Measurements from ENCODE around the gene C11orf21.

The C11orf21 gene

DNA sequence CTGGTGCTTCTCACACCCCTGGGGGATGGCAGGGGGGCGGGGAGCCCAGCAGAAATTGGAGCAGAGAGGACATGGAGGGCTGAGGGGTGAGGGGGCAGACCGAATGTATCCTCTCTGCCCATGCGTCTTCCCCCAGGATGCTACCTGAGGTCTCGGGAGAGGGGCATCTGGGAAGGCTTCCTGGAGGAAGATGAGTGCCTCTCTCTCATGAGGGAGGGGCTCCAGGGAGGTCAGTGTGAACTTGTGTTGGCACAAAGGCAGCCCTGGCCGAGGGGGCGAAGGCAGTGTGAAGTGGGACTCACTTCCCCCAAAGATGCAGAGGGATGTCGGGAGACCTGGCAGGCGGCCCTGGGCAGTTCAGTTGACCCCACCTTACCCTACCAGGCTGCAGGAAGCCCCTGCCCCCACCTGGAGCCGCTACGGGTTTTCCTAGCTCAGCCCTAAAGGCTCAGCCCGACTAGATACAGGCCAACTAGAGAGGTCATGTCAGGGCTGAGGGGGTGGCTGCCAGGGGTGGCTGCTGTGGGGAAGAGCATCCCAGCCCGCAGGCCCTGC, 41.7 kb downstream of the C11orf21 start:
- no peak overlapping the region for H3K27ac ChIP-seq (ENCODE audit: low read length)
- no peaks in the 10 kb centered on the region for H3K36me3 ChIP-seq (ENCODE audit: control insufficient read depth in 1 of 2, insufficient read depth in 2 of 2, low read length in 2 of 2)
- H3K4me3 ChIP-seq (ENCODE audit: low read depth in 1 of 2, low read length in 2 of 2) = no peak overlapping the region
- no peaks in the 10 kb centered on the region for H3K4me1 ChIP-seq (ENCODE audit: control insufficient read depth in 1 of 2, insufficient read depth in 2 of 2, low read length in 2 of 2)
- no peaks in the 10 kb centered on the region for H3K27me3 ChIP-seq (ENCODE audit: low read depth, low read length)
- no peaks in the 10 kb centered on the region for H3K9me3 ChIP-seq (ENCODE audit: control insufficient read depth in 1 of 2, low read length in 2 of 2)

GRCh38 chr11:2259466-2259830, 42.3 kb downstream of the C11orf21 start:
- Histone ChIP-seq H3K36me3 (ENCODE audit: control insufficient read depth in 1 of 2, insufficient read depth in 2 of 2, low read length in 2 of 2) (no peaks in the 10 kb centered on the region), H3K9me3 (ENCODE audit: control insufficient read depth in 1 of 2, low read length in 2 of 2) (no peaks in the 10 kb centered on the region), H3K27ac (ENCODE audit: low read length) (no peak overlapping the region), H3K4me1 (ENCODE audit: control insufficient read depth in 1 of 2, insufficient read depth in 2 of 2, low read length in 2 of 2) (no peaks in the 10 kb centered on the region), H3K27me3 (ENCODE audit: low read depth, low read length) (no peaks in the 10 kb centered on the region), H3K4me3 (ENCODE audit: low read depth in 1 of 2, low read length in 2 of 2) (no peak overlapping the region)

DNA sequence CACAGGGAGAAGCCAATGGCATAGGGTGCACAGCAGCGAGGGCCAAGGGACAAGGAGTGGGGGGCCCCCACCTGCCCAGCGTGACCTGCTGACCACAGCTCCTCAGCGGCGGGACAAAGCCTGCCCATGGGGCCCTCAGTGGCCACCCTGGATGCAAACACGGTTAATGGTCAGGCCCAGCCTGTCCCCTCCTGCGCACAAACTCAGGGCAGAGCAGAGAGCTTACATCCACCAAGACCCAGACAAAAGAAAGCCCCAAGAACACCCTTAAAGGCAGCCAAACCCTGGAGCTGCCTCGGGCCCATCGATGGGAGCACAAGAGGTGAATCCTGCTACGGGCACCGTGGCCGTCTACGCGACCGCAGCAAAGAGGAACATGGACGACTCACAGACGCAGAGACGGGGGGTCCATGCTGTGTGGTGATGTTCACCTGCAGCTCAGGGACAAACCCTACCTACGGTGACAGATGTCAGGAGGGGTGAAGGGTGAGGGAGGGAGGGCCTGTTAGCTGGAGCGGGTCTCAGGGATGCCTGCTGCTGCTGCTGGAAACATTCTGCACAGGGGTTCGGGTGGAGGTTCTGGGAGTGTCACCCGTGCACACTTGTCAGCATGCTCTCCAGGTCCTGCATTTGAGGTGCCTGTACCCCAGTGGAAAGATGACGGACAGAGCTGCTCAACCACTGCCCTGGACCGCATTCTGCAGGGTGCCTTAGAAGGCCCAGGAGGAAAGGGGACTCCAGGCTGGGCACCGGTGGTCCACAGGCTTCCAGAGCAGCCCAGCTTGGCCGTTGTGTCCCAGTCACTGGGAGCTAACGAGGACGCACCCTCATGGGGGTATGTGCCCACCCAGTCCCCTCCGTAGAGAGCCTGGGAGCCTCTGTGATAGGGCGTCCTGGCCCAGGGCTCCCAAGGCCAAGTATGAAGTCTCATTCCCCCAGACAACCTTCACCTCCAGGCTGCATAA, 42.9 kb downstream of the C11orf21 start:
- Histone ChIP-seq H3K4me3 (ENCODE audit: low read depth in 1 of 2, low read length in 2 of 2) (no peak overlapping the region), H3K36me3 (ENCODE audit: control insufficient read depth in 1 of 2, insufficient read depth in 2 of 2, low read length in 2 of 2) (no peaks in the 10 kb centered on the region), H3K27me3 (ENCODE audit: low read depth, low read length) (no peaks in the 10 kb centered on the region)

DNA sequence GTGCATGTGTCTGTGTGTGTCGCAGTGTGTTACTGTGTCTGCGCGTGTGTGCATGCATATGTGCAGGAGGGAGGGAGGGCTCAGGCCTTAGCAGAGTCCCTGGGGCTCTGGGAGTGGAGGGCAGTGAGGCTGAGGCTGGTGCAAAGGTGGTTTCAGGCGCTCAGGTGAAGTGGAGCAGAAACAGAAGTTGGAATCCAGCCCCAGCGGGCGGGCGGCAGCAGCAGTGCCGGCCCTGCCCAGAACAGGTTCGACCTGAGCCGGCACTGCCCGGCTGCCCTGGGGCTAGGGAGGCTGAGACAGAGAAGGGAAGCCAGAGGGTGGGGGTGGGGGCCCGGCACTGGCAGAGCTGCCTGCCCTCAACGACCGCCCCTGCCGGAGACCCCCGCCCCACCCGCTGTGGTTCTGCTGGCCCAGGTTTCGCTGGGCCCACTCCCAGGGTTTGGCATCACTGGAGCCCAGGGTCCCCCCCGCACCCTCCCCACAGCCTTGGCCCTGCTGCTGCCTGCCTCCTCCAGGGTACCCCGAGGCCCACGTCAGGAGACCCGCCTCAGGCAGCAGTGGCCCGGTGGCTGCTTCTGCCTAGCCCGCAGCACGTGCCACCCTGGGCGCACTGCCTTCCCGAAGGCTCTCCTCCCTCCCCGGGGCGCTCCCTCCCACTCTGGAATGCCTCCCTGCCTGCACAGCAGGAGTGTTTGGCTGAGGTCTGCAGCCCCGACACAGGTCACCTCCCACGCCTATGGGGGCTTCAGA, 44.6 kb downstream of the C11orf21 start:
- H3K4me1 ChIP-seq (ENCODE audit: control insufficient read depth in 1 of 2, insufficient read depth in 2 of 2, low read length in 2 of 2) = no peaks in the 10 kb centered on the region
- H3K27ac ChIP-seq (ENCODE audit: low read length) = no peak overlapping the region
- H3K4me3 ChIP-seq (ENCODE audit: low read depth in 1 of 2, low read length in 2 of 2) = no peak overlapping the region
- H3K36me3 ChIP-seq (ENCODE audit: control insufficient read depth in 1 of 2, insufficient read depth in 2 of 2, low read length in 2 of 2) = no peaks in the 10 kb centered on the region
- H3K9me3 ChIP-seq (ENCODE audit: control insufficient read depth in 1 of 2, low read length in 2 of 2) = no peaks in the 10 kb centered on the region
- H3K27me3 ChIP-seq (ENCODE audit: low read depth, low read length) = no peaks in the 10 kb centered on the region

More for the DNA sequence above, 42.9 kb downstream of the C11orf21 start:
- H3K4me1 ChIP-seq (ENCODE audit: control insufficient read depth in 1 of 2, insufficient read depth in 2 of 2, low read length in 2 of 2) = no peaks in the 10 kb centered on the region
- H3K9me3 ChIP-seq (ENCODE audit: control insufficient read depth in 1 of 2, low read length in 2 of 2) = no peaks in the 10 kb centered on the region
- H3K27ac ChIP-seq (ENCODE audit: low read length) = no peak overlapping the region

DNA sequence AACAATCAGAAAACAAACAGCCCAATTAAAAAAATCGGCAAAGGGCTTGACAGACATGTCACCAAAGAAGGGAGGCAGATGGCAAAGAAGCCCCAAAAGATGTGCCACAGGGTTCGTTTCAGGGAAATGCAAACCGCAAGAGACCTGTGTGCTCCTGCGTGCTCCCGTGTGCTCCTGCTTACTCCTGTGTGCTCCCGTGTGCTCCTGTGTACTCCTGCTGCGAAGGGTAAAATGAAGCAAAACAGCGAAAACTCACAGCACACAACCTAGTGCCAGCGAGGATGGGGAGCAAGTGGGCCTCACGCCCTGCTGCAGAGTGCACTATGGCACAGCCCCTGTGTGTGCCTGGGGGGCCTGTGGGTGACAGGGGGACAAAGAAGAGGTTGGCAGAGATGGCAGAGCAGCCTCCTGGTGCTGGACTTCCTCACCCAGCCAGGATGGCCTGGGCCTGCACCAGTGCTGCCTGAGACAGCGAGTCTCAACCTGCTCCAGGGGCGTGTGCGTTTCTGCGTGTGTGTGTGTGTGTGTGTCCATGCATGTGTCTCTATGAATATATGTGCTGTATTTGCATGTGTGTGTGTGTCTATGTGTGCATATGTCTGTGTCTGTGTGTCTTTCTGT, 45.3 kb downstream of the C11orf21 start:
- H3K27ac ChIP-seq (ENCODE audit: low read length) = no peak overlapping the region
- H3K36me3 ChIP-seq (ENCODE audit: control insufficient read depth in 1 of 2, insufficient read depth in 2 of 2, low read length in 2 of 2) = no peaks in the 10 kb centered on the region
- no peaks in the 10 kb centered on the region for H3K4me1 ChIP-seq (ENCODE audit: control insufficient read depth in 1 of 2, insufficient read depth in 2 of 2, low read length in 2 of 2)
- H3K9me3 ChIP-seq (ENCODE audit: control insufficient read depth in 1 of 2, low read length in 2 of 2) = no peaks in the 10 kb centered on the region
- no peaks in the 10 kb centered on the region for H3K27me3 ChIP-seq (ENCODE audit: low read depth, low read length)
- H3K4me3 ChIP-seq (ENCODE audit: low read depth in 1 of 2, low read length in 2 of 2) = no peak overlapping the region

DNA sequence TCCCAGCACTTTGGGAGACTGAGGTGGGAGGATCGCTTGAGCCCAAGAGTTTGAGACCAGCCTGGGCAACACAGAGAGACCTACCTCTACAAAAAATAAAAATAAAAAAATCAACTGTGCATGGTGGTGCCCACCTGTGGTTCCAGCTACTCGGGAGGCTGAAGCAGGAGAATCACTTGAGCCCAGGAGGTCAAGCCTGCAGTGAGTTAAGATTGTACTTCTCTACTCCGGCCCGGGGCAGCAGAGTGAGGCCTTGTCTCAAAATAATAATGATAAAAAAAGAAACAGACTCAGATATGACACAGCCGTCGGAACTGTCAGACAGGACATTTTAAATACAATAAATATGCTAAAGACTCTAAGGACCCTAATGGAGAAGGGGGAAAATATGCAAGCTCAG, 49.7 kb downstream of the C11orf21 start:
- Histone ChIP-seq H3K4me3 (ENCODE audit: low read depth in 1 of 2, low read length in 2 of 2) (no peak overlapping the region), H3K9me3 (ENCODE audit: control insufficient read depth in 1 of 2, low read length in 2 of 2) (no peaks in the 10 kb centered on the region), H3K4me1 (ENCODE audit: control insufficient read depth in 1 of 2, insufficient read depth in 2 of 2, low read length in 2 of 2) (no peaks in the 10 kb centered on the region)

DNA sequence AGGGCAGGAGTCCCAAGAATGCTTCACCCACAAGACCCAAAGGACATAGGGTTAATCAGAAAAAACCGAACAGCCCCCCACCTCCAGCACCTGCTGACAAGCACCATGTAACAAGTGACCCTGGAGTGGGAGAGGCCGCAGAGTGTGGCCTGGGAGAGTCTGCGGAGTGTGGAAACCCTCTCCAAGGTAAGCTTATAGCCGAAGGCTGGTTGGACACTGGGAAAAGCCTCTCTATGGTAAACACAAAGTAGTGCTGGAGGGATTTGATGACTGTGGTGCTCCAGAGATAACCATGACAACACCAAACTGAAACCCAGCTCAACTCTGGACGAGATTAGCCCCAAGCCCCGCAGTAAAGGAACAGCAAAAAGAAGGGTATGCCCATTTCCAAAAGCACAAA, 50.6 kb downstream of the C11orf21 start:
- Histone ChIP-seq H3K36me3 (ENCODE audit: control insufficient read depth in 1 of 2, insufficient read depth in 2 of 2, low read length in 2 of 2) (no peaks in the 10 kb centered on the region), H3K27me3 (ENCODE audit: low read depth, low read length) (no peaks in the 10 kb centered on the region)

More for the DNA sequence above, 49.7 kb downstream of the C11orf21 start:
- no peak overlapping the region for H3K27ac ChIP-seq (ENCODE audit: low read length)
- H3K27me3 ChIP-seq (ENCODE audit: low read depth, low read length) = no peaks in the 10 kb centered on the region
- H3K36me3 ChIP-seq (ENCODE audit: control insufficient read depth in 1 of 2, insufficient read depth in 2 of 2, low read length in 2 of 2) = no peaks in the 10 kb centered on the region

DNA sequence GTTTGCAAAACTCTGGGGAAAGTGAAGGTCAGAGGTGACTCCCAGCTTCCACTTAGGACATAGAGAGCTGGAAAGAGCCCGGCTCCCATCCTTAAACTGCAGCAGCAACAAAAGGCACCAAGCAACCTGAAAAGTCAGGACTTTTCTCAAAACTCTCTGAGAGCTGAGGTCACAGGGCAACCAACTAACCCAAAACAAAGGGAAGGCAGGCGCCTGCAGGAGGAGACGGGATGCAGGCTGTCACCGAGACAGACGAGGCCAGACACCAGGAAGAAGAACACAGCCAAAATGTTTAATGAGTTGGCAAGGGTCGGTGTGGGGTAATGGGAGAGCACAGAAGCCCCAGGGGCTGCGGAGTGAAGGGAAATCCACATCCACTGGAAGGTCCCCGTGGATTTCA, 51.2 kb downstream of the C11orf21 start:
- H3K4me3 ChIP-seq (ENCODE audit: low read depth in 1 of 2, low read length in 2 of 2) = no peak overlapping the region
- H3K4me1 ChIP-seq (ENCODE audit: control insufficient read depth in 1 of 2, insufficient read depth in 2 of 2, low read length in 2 of 2) = no peaks in the 10 kb centered on the region
- no peaks in the 10 kb centered on the region for H3K9me3 ChIP-seq (ENCODE audit: control insufficient read depth in 1 of 2, low read length in 2 of 2)
- no peaks in the 10 kb centered on the region for H3K36me3 ChIP-seq (ENCODE audit: control insufficient read depth in 1 of 2, insufficient read depth in 2 of 2, low read length in 2 of 2)
- H3K27me3 ChIP-seq (ENCODE audit: low read depth, low read length) = no peaks in the 10 kb centered on the region
- no peak overlapping the region for H3K27ac ChIP-seq (ENCODE audit: low read length)

More for the DNA sequence above, 50.6 kb downstream of the C11orf21 start:
- Histone ChIP-seq H3K4me1 (ENCODE audit: control insufficient read depth in 1 of 2, insufficient read depth in 2 of 2, low read length in 2 of 2) (no peaks in the 10 kb centered on the region), H3K9me3 (ENCODE audit: control insufficient read depth in 1 of 2, low read length in 2 of 2) (no peaks in the 10 kb centered on the region), H3K27ac (ENCODE audit: low read length) (no peak overlapping the region), H3K4me3 (ENCODE audit: low read depth in 1 of 2, low read length in 2 of 2) (no peak overlapping the region)

GRCh38 chr11:2250041-2250440, 51.7 kb downstream of the C11orf21 start:
- Histone ChIP-seq H3K27me3 (ENCODE audit: low read depth, low read length) (no peaks in the 10 kb centered on the region), H3K36me3 (ENCODE audit: control insufficient read depth in 1 of 2, insufficient read depth in 2 of 2, low read length in 2 of 2) (no peaks in the 10 kb centered on the region), H3K4me1 (ENCODE audit: control insufficient read depth in 1 of 2, insufficient read depth in 2 of 2, low read length in 2 of 2) (no peaks in the 10 kb centered on the region), H3K27ac (ENCODE audit: low read length) (no peak overlapping the region), H3K9me3 (ENCODE audit: control insufficient read depth in 1 of 2, low read length in 2 of 2) (no peaks in the 10 kb centered on the region), H3K4me3 (ENCODE audit: low read depth in 1 of 2, low read length in 2 of 2) (no peak overlapping the region)

GRCh38 chr11:2249189-2249916, 52.4 kb downstream of the C11orf21 start:
- Histone ChIP-seq H3K36me3 (ENCODE audit: control insufficient read depth in 1 of 2, insufficient read depth in 2 of 2, low read length in 2 of 2) (no peaks in the 10 kb centered on the region), H3K4me1 (ENCODE audit: control insufficient read depth in 1 of 2, insufficient read depth in 2 of 2, low read length in 2 of 2) (no peaks in the 10 kb centered on the region), H3K27me3 (ENCODE audit: low read depth, low read length) (no peaks in the 10 kb centered on the region), H3K27ac (ENCODE audit: low read length) (no peak overlapping the region), H3K4me3 (ENCODE audit: low read depth in 1 of 2, low read length in 2 of 2) (no peak overlapping the region), H3K9me3 (ENCODE audit: control insufficient read depth in 1 of 2, low read length in 2 of 2) (no peaks in the 10 kb centered on the region)

Data from muscle layer of duodenum (tissue), 2 donors.